HFFc6 (cell line): ENCODE results near the gene DYNLL2. TPM values are rescaled to one million over a fixed set of nuclear protein-coding genes. Genes with fewer than 3 reads are reported as not detected.

ENCODE experiments used
- DNase-seq: peaks from one replicate; pipeline ENCODE4 v3.0.0-alpha.2; 2018
- H3K27ac Mint-ChIP-seq: 2 replicates; pipeline ENCODE4 v1.8.0; 2020; ENCODE audit warnings: mild to moderate bottlenecking, mixed read lengths
- H3K27me3 Mint-ChIP-seq: 2 replicates; pipeline ENCODE4 v1.8.0; 2021; ENCODE audit warnings: mild to moderate bottlenecking, moderate library complexity, mixed read lengths; ENCODE audit not compliant: insufficient read depth
- H3K36me3 Mint-ChIP-seq: 2 replicates; pipeline ENCODE4 v1.8.0; 2021; ENCODE audit warnings: low read depth, mixed read lengths
- H3K4me1 Mint-ChIP-seq: 2 replicates; pipeline ENCODE4 v1.8.0; 2020; ENCODE audit warnings: low read depth, mixed read lengths
- H3K4me3 Mint-ChIP-seq: 2 replicates; pipeline ENCODE4 v1.8.0; 2020; ENCODE audit warnings: mild to moderate bottlenecking, moderate library complexity, mixed read lengths
- H3K9me3 Mint-ChIP-seq: 2 replicates; pipeline ENCODE4 v1.8.0; 2020; ENCODE audit warnings: mild to moderate bottlenecking, mixed read lengths
- CTCF ChIP-seq: fragments of 200-600 bp; sonication (generic); IDR thresholded peaks from 2 replicates; pipeline ENCODE4 v1.5.0; 2021; ENCODE audit warnings: antibody characterized with exemption, mild to moderate bottlenecking
- total RNA-seq, 6 experiments: library from RNA; stranded (reverse); fragmentation: NEBNext Ultra II Directional; extraction: Animal tissue kit (Norgen Biotek cat#: 25700); gene quantifications; 2 replicates in 1 of 6; 3 replicates in 5 of 6; pipeline ENCODE4 v1.2.3, GENCODE V29; 2021

DYNLL2 gene
- total RNA-seq, 6 experiments from 2014 or later, result 31.8 to 38.9 (median 35.5) TPM

DNA sequence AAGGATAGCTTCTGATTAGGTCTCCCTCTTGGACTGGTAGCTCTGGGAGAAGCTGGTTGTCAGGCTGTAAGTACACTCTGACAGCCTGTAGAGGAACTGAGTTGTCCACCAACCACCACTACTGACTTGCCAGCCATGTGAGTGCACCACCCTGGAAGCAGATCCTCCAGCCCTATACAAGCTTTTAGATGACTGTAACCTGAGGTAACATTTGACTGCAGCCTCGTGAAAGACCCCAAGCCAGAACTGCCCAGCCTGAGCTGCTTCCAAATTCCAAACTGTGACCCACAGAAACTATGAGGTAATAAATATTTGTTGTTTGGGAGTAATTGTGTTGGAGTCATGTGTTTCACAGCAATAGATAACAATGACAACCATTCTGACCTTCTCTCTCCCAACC is 30.8 kb upstream of the DYNLL2 start:
- no peak overlapping the region for H3K27ac Mint-ChIP-seq
- no peak overlapping the region for H3K4me3 Mint-ChIP-seq
- no peak for TF ChIP-seq CTCF
- DNase-seq, result no peak
- no peaks in the 10 kb centered on the region for H3K36me3 Mint-ChIP-seq
- H3K9me3 Mint-ChIP-seq, result no peaks in the 10 kb centered on the region
- peaks cover 6% of the 10 kb centered on the region for H3K4me1 Mint-ChIP-seq
- peaks cover 26% of the 10 kb centered on the region for H3K27me3 Mint-ChIP-seq

- no peaks in the 10 kb centered on the region for H3K4me1 Mint-ChIP-seq
- no peaks in the 10 kb centered on the region for H3K9me3 Mint-ChIP-seq
- H3K27me3 Mint-ChIP-seq, result peaks cover 22% of the 10 kb centered on the region
- H3K27ac Mint-ChIP-seq, result no peak overlapping the region
- no peak for DNase-seq
- H3K36me3 Mint-ChIP-seq, result no peaks in the 10 kb centered on the region
- no peak overlapping the region for H3K4me3 Mint-ChIP-seq
- TF ChIP-seq CTCF, result no peak
These were observed 30.1 kb upstream of the DYNLL2 start for GRCh38 chr17:58052945-58053715.

DNA sequence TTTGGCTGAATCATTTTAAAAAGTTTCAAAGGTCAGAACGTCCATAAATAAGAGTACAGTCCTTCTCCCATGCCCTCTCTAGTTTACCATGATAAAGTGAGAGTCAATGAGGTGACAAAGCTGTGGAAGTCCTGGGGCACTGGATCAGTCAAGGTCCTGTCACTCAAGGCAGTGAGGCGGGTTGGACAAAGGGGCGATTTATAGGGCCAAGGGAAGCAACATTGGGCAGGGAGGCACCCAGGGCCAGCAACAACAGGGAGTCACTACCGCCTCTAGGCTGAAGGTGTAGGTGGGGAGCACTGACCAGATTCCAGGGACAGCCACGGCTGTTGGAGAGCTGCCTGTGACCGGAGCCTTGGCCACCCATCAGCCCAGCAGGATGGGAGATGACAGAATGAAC is 28.6 kb upstream of the DYNLL2 start:
- Mint-ChIP-seq H3K27me3 (peaks cover 26% of the 10 kb centered on the region), H3K36me3 (no peaks in the 10 kb centered on the region), H3K9me3 (no peaks in the 10 kb centered on the region), H3K4me1 (no peaks in the 10 kb centered on the region), H3K4me3 (no peak overlapping the region), H3K27ac (no peak overlapping the region)
- no peak for DNase-seq
- no peak for TF ChIP-seq CTCF

DNA sequence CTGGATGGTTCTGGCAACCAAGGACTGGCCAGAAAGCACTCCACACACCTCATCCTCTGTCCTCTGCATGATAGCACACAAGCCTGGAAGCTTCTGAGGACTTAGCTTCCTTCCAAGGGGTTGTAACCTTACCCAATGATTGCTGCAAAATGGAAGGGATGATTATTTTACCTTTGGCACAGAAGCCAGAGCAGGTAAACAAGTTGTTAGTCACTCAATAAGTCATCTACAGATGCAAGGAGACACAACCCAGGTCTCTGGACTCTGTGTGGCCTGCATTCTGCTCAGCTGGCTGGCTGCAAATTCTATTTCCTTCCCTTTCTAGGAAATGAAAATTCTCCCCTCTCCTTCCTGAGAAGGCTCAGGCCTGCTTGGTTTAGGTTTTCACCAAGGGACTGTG is 26.7 kb upstream of the DYNLL2 start:
- H3K4me1 Mint-ChIP-seq, result no peaks in the 10 kb centered on the region
- H3K9me3 Mint-ChIP-seq, result no peaks in the 10 kb centered on the region
- no peaks in the 10 kb centered on the region for H3K36me3 Mint-ChIP-seq
- H3K27ac Mint-ChIP-seq, result no peak overlapping the region
- TF ChIP-seq CTCF, result no peak
- H3K27me3 Mint-ChIP-seq, result peaks cover 32% of the 10 kb centered on the region
- no peak overlapping the region for H3K4me3 Mint-ChIP-seq
- DNase-seq, result no peak

DNA sequence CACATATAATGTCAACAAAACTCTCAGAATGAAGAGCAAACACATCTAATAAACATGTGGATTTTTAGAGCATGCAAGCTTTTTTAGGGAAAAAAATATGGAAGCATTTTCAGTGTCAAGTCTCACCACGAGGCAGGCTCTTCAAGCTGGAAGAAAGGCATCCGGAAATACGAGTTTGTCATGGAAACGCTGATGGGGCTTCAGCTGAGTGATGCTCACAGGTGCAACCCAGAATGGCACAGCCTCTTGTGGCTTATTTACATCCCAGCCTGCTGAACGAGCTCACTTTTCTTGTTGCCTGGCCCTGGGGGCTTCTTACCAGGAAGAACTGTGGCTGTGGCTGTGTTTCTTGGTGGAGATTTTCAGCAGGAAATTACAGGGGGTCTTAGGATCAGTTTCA is 24.1 kb upstream of the DYNLL2 start:
- TF ChIP-seq CTCF, result no peak
- peaks cover 29% of the 10 kb centered on the region for H3K27me3 Mint-ChIP-seq
- H3K4me1 Mint-ChIP-seq, result no peaks in the 10 kb centered on the region
- no peaks in the 10 kb centered on the region for H3K36me3 Mint-ChIP-seq
- DNase-seq, result no peak
- no peak overlapping the region for H3K27ac Mint-ChIP-seq
- H3K4me3 Mint-ChIP-seq, result no peak overlapping the region
- H3K9me3 Mint-ChIP-seq, result no peaks in the 10 kb centered on the region
